Peyer's patch (tissue), 4 donors: Measurements from ENCODE around the gene SLC27A2. TPM values are rescaled to one million over a fixed set of nuclear protein-coding genes. Genes with fewer than 3 reads are reported as not detected.
"Not testable (repeated sequence)": the region's sequence is repeated elsewhere in the genome, so short reads cannot be mapped to it uniquely, and the experiment has no call there.

Experiments used
- DNase-seq, 3 donors: peaks; one replicate each; pipeline ENCODE4 v3.0.0-alpha.2; 2017 to 2019
- H3K27ac ChIP-seq, 4 donors: fragments of 200-600 bp; sonication (generic); one replicate each; pipeline ENCODE4 v1.5.1; 2016 to 2019
- H3K27me3 ChIP-seq, 2 donors: fragments of 200-600 bp; sonication (generic); one replicate each; pipeline ENCODE4 v1.5.1; 2019
- H3K36me3 ChIP-seq, 3 donors: fragments of 200-600 bp; sonication (generic); one replicate each; pipeline ENCODE4 v1.5.1; 2016 to 2019
- H3K4me1 ChIP-seq, 4 donors: fragments of 200-600 bp; sonication (generic); one replicate each; pipeline ENCODE4 v1.5.1; 2016 to 2019
- H3K4me3 ChIP-seq, 4 donors: fragments of 200-600 bp; sonication (generic); 1 replicate in 3 of 4; 2 replicates in 1 of 4; pipeline ENCODE4 v1.5.1; 2016 to 2019; ENCODE audit warnings: mild to moderate bottlenecking in 1 of 4
- H3K9me3 ChIP-seq, 4 donors: fragments of 200-600 bp; sonication (generic); one replicate each; pipeline ENCODE4 v1.5.1; 2016 to 2019; ENCODE audit warnings: mild to moderate bottlenecking in 1 of 4
- POLR2A ChIP-seq, 2 donors: fragments of 450-650 bp; IDR thresholded peaks; one replicate each; pipeline ENCODE4 v1.5.1; 2017; ENCODE audit warnings: antibody characterized with exemption in 2 of 2, mild to moderate bottlenecking in 2 of 2, moderate library complexity in 2 of 2
- total RNA-seq, 4 donors: library from RNA; depleted of rRNA; stranded (reverse); fragments of >200 nt; gene quantifications; one replicate each; pipeline ENCODE4 v1.1.0, GENCODE V29; 2016
- TF ChIP-seq, protein P1 (sequence below), 6 experiments: fragments of 450-650 bp in 4 of 6; fragments of 200-600 bp in 2 of 6; sonication (generic) in 1 of 6; IDR thresholded peaks; one replicate each; pipeline ENCODE4 v1.5.1; 2017 to 2019; ENCODE audit warnings: antibody characterized with exemption in 6 of 6, mild to moderate bottlenecking in 3 of 6, moderate library complexity in 1 of 6

Gene SLC27A2
- total RNA-seq, 4 donors from 2014 or later, result 8.3 to 47.9 (median 32.3) TPM

DNA sequence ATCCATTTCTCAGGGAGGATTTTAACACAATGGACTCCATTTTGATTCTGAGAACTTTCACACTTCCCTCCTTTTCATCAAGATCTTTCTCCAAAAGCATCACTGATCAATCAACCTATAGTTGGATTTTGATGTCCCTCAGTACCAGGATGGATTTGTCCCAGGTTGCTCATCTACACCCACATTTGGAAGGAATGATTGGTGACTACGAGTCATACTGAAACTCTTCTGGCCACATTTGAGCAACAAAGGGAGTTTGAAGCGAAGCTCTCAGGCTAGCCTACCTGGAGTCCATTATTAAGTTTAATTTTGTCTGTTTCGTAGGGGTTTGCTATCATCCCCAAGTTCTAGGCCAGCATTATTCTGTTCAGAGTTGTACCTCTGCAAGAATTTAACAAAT, 31.6 kb upstream of the SLC27A2 start:
- DNase-seq, result no peak
- no peak overlapping the region for H3K27ac ChIP-seq
- H3K36me3 ChIP-seq, result no peaks in the 10 kb centered on the region
- H3K9me3 ChIP-seq, result no peaks in the 10 kb centered on the region
- TF ChIP-seq POLR2A (IDR thresholded peaks at IDR 0.05), result no peak
- TF ChIP-seq, protein P1, sequence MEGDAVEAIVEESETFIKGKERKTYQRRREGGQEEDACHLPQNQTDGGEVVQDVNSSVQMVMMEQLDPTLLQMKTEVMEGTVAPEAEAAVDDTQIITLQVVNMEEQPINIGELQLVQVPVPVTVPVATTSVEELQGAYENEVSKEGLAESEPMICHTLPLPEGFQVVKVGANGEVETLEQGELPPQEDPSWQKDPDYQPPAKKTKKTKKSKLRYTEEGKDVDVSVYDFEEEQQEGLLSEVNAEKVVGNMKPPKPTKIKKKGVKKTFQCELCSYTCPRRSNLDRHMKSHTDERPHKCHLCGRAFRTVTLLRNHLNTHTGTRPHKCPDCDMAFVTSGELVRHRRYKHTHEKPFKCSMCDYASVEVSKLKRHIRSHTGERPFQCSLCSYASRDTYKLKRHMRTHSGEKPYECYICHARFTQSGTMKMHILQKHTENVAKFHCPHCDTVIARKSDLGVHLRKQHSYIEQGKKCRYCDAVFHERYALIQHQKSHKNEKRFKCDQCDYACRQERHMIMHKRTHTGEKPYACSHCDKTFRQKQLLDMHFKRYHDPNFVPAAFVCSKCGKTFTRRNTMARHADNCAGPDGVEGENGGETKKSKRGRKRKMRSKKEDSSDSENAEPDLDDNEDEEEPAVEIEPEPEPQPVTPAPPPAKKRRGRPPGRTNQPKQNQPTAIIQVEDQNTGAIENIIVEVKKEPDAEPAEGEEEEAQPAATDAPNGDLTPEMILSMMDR (IDR thresholded peaks at IDR 0.05), result no peak
- H3K27me3 ChIP-seq, result no peaks in the 10 kb centered on the region
- no peaks in the 10 kb centered on the region for H3K4me1 ChIP-seq
- H3K4me3 ChIP-seq, result no peak overlapping the region

DNA sequence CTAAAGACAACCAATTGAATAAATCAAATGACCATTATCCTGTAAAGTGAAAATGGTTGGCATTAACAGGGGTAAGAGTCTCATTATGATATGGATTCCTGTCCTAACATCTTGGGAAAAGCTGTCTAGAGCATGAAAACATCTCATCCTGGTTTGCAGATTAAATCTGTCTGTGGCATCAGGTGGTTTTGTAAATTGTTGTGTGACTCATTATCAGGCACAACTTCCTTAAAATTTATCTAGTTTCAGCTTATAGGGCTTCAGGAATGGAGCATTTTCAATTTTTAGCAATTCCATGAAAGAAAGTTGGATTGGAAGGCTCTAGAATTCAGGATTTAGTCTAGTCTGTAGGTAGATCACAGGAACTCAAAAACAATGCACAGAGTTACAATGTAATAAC, 31.1 kb upstream of the SLC27A2 start:
- no peaks in the 10 kb centered on the region for H3K36me3 ChIP-seq
- H3K9me3 ChIP-seq, result no peaks in the 10 kb centered on the region
- H3K4me3 ChIP-seq, result no peak overlapping the region
- DNase-seq, result no peak
- H3K27me3 ChIP-seq, result no peaks in the 10 kb centered on the region
- TF ChIP-seq, protein P1 (IDR thresholded peaks at IDR 0.05), result no peak
- TF ChIP-seq POLR2A (IDR thresholded peaks at IDR 0.05), result no peak
- no peak overlapping the region for H3K27ac ChIP-seq
- H3K4me1 ChIP-seq, result no peaks in the 10 kb centered on the region

DNA sequence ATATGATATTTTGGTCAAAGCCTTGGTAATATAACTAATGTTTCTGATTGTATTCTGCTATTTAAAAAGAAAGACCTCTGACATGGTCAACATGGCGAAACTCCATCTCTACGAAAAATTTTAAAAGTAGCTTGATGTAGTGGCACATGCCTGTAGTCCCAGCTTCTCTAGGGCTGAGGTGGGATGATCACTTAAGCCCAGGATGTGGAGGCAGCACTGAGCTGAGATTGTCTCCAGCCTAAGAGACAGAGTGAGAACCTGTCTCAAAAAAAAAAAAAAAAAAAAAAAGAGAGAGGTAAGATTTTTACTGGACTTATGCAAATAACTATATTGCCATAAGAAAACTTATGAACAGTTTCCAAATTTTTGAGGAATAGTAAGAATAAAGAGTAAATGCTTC, 30.5 kb upstream of the SLC27A2 start:
- H3K9me3 ChIP-seq, result no peaks in the 10 kb centered on the region
- TF ChIP-seq POLR2A (IDR thresholded peaks at IDR 0.05), result no peak
- TF ChIP-seq, protein P1 (IDR thresholded peaks at IDR 0.05), result no peak
- no peaks in the 10 kb centered on the region for H3K36me3 ChIP-seq
- H3K4me3 ChIP-seq, result no peak overlapping the region
- DNase-seq, result no peak
- H3K27me3 ChIP-seq, result no peaks in the 10 kb centered on the region
- H3K27ac ChIP-seq, result no peak overlapping the region
- H3K4me1 ChIP-seq, result no peaks in the 10 kb centered on the region

DNA sequence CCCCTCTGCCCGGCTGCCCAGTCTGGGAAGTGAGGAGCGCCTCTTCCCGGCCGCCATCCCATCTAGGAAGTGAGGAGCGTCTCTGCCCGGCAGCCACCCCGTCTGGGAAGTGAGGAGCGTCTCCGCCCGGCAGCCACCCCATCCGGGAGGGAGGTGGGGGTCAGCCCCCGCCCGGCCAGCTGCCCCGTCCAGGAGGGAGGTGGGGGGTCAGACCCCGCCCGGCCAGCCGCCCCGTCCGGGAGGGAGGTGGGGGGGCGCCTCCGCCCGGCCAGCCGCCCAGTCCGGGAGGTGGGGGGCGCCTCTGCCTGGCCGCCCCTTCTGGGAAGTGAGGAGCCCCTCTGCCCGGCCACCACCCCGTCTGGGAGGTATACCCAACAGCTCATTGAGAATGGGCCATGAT, 23.8 kb upstream of the SLC27A2 start:
- not testable (repeated sequence) for H3K4me1 ChIP-seq, H3K27ac ChIP-seq, H3K36me3 ChIP-seq, H3K9me3 ChIP-seq, H3K4me3 ChIP-seq, H3K27me3 ChIP-seq, DNase-seq

DNA sequence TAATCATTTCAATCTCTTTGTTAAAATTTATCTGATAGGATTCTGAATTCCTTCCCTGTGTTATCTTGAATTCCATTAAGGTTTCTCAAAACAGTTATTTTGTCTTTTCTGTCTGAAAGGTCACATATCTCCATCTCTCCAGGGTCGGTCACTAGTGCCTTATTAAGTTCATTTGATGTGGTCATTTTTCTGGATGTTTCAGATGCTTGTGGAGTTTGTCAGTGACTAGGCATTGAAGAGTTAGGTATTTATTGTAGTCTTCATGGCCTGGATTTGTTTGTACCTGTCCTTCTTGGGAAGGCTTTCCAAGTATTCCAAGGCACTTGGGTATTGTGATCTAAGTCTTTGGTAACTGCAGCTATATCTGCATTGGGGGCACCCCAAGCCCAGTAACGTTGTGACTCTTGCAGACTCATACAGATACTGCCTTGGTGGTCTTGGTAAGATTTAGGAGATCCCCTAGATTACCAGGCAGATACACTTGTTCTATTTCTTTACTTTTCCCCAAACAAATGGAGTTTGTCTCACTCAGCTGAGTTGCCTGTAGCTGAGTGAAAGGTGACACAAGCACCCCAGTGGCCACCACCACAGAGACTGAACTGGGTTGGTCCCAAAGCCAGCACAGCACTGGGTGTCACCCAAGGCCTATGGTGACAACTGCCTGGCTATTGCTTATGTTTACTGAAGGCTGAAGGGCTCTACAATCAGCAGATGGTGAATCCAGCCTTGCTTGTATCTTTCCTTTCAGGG, 18.9 kb upstream of the SLC27A2 start:
- H3K9me3 ChIP-seq, result no peaks in the 10 kb centered on the region
- no peak overlapping the region for H3K27ac ChIP-seq
- H3K4me3 ChIP-seq, result no peak overlapping the region
- no peak for DNase-seq
- H3K36me3 ChIP-seq, result no peaks in the 10 kb centered on the region
- H3K4me1 ChIP-seq, result no peaks in the 10 kb centered on the region
- no peak for TF ChIP-seq POLR2A (IDR thresholded peaks at IDR 0.05)
- TF ChIP-seq, protein P1 (IDR thresholded peaks at IDR 0.05), result no peak
- no peaks in the 10 kb centered on the region for H3K27me3 ChIP-seq

DNA sequence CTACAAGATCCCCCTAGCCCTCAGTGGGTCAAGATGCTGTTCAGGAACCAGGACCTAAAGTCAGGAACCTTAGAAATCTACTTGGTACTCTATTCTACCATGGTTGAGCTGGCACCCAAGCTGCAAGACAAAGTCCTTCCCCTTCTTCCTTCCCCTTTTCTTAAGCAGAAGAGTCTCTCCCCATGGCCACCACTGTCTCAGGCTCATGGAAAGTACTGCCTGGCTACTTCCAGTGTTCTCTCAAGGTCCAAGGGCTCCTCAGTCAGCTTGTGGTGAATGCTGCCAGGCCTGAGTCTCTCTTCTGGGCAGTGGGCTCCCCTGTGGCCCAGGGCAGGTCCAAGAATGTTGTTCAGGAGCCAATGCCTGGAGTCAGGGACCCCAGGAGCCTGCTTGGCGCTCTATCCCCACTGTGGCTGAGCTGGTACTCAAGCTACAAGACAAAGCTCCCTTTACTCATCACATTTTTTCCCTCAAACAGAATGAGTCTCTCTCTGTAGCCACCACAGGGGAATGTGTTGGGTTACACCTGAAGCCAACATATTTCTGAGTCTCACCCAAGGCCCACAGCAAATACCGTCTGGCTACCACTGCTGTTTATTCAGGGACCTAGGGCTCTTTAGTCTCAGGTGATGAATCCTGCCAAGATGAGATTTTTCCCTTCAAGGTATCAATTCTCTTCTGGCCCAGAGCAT, 18.1 kb upstream of the SLC27A2 start:
- Histone ChIP-seq H3K4me3 (no peak overlapping the region), H3K36me3 (no peaks in the 10 kb centered on the region), H3K27me3 (no peaks in the 10 kb centered on the region), H3K9me3 (no peaks in the 10 kb centered on the region), H3K27ac (no peak overlapping the region), H3K4me1 (no peaks in the 10 kb centered on the region)
- TF ChIP-seq POLR2A (IDR thresholded peaks at IDR 0.05), result no peak
- TF ChIP-seq, protein P1 (IDR thresholded peaks at IDR 0.05), result no peak
- no peak for DNase-seq
